ENCODE measurements around the gene ART3.

ART3 gene

GRCh38 chr4:76055421-76055820 lies 19.1 kb upstream of the ART3 start:
- Histone ChIP-seq H3K27ac (replicated peaks) (no peak overlapping the region), H3K4me3 (replicated peaks; ENCODE audit: insufficient read depth, low read length) (no peak overlapping the region), H3K27me3 (ENCODE audit: insufficient read depth, poor library complexity, severe bottlenecking) (no peaks in the 10 kb centered on the region)
- TF ChIP-seq SPI1 (IDR thresholded peaks at IDR 0.05; ENCODE audit: borderline replicate concordance, low read depth): no peak
- DNase-seq (ENCODE audit: low read depth in 1 of 2, low spot score in 1 of 2): no peak

- H3K27ac ChIP-seq (replicated peaks): no peak overlapping the region
- TF ChIP-seq POLR2AphosphoS5 (IDR thresholded peaks at IDR 0.05; ENCODE audit: low read depth): no peak
- TF ChIP-seq CTCF (IDR thresholded peaks at IDR 0.05; ENCODE audit: insufficient read depth, low read length): no peak
- no peak overlapping the region for H3K4me3 ChIP-seq (replicated peaks; ENCODE audit: insufficient read depth, low read length)
- H3K27me3 ChIP-seq (ENCODE audit: insufficient read depth, poor library complexity, severe bottlenecking): no peaks in the 10 kb centered on the region
- no peak for DNase-seq (ENCODE audit: low read depth in 1 of 2, low spot score in 1 of 2)
Observed at GRCh38 chr4:76058302-76058701, 16.2 kb upstream of the ART3 start.

- H3K4me3 ChIP-seq (replicated peaks; ENCODE audit: insufficient read depth, low read length): no peak overlapping the region
- peak overlapping the region; percentile 48; the same call in 1 of the 2 replicates for H3K27ac ChIP-seq (replicated peaks)
- no peaks in the 10 kb centered on the region for H3K27me3 ChIP-seq (ENCODE audit: insufficient read depth, poor library complexity, severe bottlenecking)
- TF ChIP-seq SPI1 (IDR thresholded peaks at IDR 0.05; ENCODE audit: borderline replicate concordance, low read depth): no peak
- no peak for DNase-seq (ENCODE audit: low read depth in 1 of 2, low spot score in 1 of 2)
Observed at GRCh38 chr4:76058888-76059426, 15.6 kb upstream of the ART3 start.

- peak; percentile 22 to 29 for DNase-seq (ENCODE audit: low read depth in 1 of 2, low spot score in 1 of 2)
- Histone ChIP-seq H3K27ac (replicated peaks) (peak overlapping the region; percentile 48; the same call in 1 of the 2 replicates), H3K4me3 (replicated peaks; ENCODE audit: insufficient read depth, low read length) (no peak overlapping the region), H3K27me3 (ENCODE audit: insufficient read depth, poor library complexity, severe bottlenecking) (no peaks in the 10 kb centered on the region)
- TF ChIP-seq CTCF (IDR thresholded peaks at IDR 0.05; ENCODE audit: insufficient read depth, low read length): no peak
- no peak for TF ChIP-seq REST (IDR thresholded peaks at IDR 0.05; ENCODE audit: insufficient replicate concordance, low read depth)
- no peak for TF ChIP-seq POLR2AphosphoS5 (IDR thresholded peaks at IDR 0.05; ENCODE audit: low read depth)
- TF ChIP-seq GABPA (IDR thresholded peaks at IDR 0.05; ENCODE audit: low read depth): no peak
- no peak for TF ChIP-seq SPI1 (IDR thresholded peaks at IDR 0.05; ENCODE audit: borderline replicate concordance, low read depth)
Observed at GRCh38 chr4:76059750-76060149, 14.8 kb upstream of the ART3 start.

- DNase-seq (ENCODE audit: low read depth in 1 of 2, low spot score in 1 of 2): no peak
- no peak overlapping the region for H3K27ac ChIP-seq (replicated peaks)
- TF ChIP-seq SPI1 (IDR thresholded peaks at IDR 0.05; ENCODE audit: borderline replicate concordance, low read depth) (peak; percentile 85), CTCF (IDR thresholded peaks at IDR 0.05; ENCODE audit: insufficient read depth, low read length) (no peak), REST (IDR thresholded peaks at IDR 0.05; ENCODE audit: insufficient replicate concordance, low read depth) (no peak), POLR2AphosphoS5 (IDR thresholded peaks at IDR 0.05; ENCODE audit: low read depth) (no peak), GABPA (IDR thresholded peaks at IDR 0.05; ENCODE audit: low read depth) (no peak)
- no peaks in the 10 kb centered on the region for H3K27me3 ChIP-seq (ENCODE audit: insufficient read depth, poor library complexity, severe bottlenecking)
- no peak overlapping the region for H3K4me3 ChIP-seq (replicated peaks; ENCODE audit: insufficient read depth, low read length)
Observed at GRCh38 chr4:76060506-76060905, 14.0 kb upstream of the ART3 start.

Data from HL-60 (cell line).